Body of pancreas (tissue), 4 donors: Measurements from ENCODE around the gene GRAMD4.

Experiments
- POLR2A ChIP-seq, 3 donors: fragments of 450-650 bp; IDR thresholded peaks; one replicate each; pipeline ENCODE4 v1.6.1; 2016; ENCODE audit warnings: antibody characterized with exemption in 3 of 3, mild to moderate bottlenecking in 2 of 3
- TF ChIP-seq, protein P1 (sequence below), 7 experiments: fragments of 450-650 bp in 4 of 7; fragments of 200-600 bp in 3 of 7; sonication (generic) in 3 of 7; IDR thresholded peaks; one replicate each; pipeline ENCODE4 v1.5.1; 2016 to 2019; ENCODE audit warnings: antibody characterized with exemption in 7 of 7

DNA sequence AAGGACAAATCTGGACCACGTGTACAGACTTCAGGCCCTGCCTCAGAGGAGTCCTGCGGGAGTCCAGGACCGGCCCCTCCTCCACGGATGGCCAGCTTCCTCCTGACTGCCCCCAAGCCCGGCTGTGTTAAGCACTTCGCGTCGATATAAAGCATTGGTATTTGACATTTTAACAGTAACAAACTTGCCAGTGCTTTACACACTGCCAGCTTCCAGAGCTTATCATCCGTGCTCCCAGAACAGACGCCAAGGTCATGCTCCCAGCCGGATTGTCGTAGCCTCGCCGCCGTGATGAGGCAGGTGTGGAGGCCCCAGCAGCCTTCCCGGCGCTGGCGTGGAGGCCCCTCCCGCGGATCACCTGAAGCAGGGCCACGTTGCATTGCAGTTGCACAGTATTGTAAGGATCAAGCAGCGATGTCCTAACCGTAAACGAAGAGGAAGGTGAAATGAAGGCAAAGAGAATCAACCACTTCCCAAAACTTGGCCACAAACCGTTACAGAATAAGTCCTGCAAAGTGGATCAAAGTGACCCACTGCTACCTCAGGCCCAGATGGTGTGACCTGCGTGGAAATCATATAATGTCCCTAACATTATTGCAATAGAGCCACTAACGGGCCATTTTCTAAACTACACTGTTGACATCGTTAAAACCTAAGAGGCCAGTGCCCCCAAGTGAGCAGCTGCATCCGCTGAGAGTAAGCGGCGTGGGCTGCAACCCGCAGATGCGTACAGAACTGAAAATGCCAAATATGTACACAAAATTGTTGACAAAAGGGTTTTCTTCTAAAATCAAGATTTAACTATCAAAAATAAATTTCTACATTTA lies 66.2 kb downstream of the GRAMD4 start:
- TF ChIP-seq, protein P1, sequence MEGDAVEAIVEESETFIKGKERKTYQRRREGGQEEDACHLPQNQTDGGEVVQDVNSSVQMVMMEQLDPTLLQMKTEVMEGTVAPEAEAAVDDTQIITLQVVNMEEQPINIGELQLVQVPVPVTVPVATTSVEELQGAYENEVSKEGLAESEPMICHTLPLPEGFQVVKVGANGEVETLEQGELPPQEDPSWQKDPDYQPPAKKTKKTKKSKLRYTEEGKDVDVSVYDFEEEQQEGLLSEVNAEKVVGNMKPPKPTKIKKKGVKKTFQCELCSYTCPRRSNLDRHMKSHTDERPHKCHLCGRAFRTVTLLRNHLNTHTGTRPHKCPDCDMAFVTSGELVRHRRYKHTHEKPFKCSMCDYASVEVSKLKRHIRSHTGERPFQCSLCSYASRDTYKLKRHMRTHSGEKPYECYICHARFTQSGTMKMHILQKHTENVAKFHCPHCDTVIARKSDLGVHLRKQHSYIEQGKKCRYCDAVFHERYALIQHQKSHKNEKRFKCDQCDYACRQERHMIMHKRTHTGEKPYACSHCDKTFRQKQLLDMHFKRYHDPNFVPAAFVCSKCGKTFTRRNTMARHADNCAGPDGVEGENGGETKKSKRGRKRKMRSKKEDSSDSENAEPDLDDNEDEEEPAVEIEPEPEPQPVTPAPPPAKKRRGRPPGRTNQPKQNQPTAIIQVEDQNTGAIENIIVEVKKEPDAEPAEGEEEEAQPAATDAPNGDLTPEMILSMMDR (IDR thresholded peaks at IDR 0.05), result no peak
- no peak for TF ChIP-seq POLR2A (IDR thresholded peaks at IDR 0.05)
